HepG2 (cell line): ENCODE results near the gene POC1A. TPM values are rescaled to one million over a fixed set of nuclear protein-coding genes. Genes with fewer than 3 reads are reported as not detected.
"Not testable (repeated sequence)": the region's sequence is repeated elsewhere in the genome, so short reads cannot be mapped to it uniquely, and the experiment has no call there.

ENCODE experiments used
- ATAC-seq: fragments of 200-7000 bp; cut with Tn5 transposase; 3 replicates; pipeline ENCODE4 v1.9.1; 2020; ENCODE audit warnings: mild to moderate bottlenecking, moderate library complexity
- BruUV-seq: library from RNA; stranded (reverse); fragments of 400-500 nt; replicated peaks from 2 replicates; lab custom pipeline; 2021; lab: Mats Ljungman, UMichigan
- CTCF ChIA-PET: fragments of 300-600 bp; formaldehyde crosslinking; extraction: SDS; loops from one replicate; lab custom pipeline; 2021; ENCODE audit warnings: low total read pairs, inconsistent platforms, low intra/inter-chr PET ratio; lab: Yijun Ruan, JAX
- POLR2A ChIA-PET: fragments of 350-600 bp; sonication (Branson Sonifier 250); formaldehyde crosslinking; loops from one replicate; lab custom pipeline; 2020; ENCODE audit warnings: antibody characterized with exemption, inconsistent platforms; lab: Yijun Ruan, JAX
- DNase-seq: peaks from one replicate; pipeline ENCODE4 v3.0.0-alpha.2; 2015; ENCODE audit warnings: low spot score
- FAIRE-seq: peaks from 3 replicates; lab custom pipeline; 2011; peaks lifted over from hg19 to GRCh38; lab: Jason Lieb, UNC
- H2AFZ ChIP-seq: one replicate; pipeline ENCODE4 v1.6.1; 2011; ENCODE audit warnings: low read length, inconsistent platforms
- H3K27ac ChIP-seq: fragments of 300-600 bp; 3 replicates; pipeline ENCODE4 v1.8.0; 2011; ENCODE audit warnings: mixed run types, mild to moderate bottlenecking, mixed read lengths, low read length, inconsistent platforms; ENCODE audit not compliant: insufficient read depth; ENCODE audit errors: extremely low read length
- H3K27me3 ChIP-seq, 2 experiments: fragments of 200-600 bp in 1 of 2; 2 replicates in 1 of 2; 3 replicates in 1 of 2; pipeline versions ENCODE4 v1.6.0 to v1.8.0; 2011; ENCODE audit warnings: low read length in 2 of 2, mild to moderate bottlenecking in 2 of 2, moderate library complexity in 2 of 2, inconsistent platforms in 1 of 2; ENCODE audit not compliant: insufficient read depth in 2 of 2, control insufficient read depth in 1 of 2
- H3K36me3 ChIP-seq, 2 experiments: fragments of 200-600 bp in 1 of 2; replicated peaks in 1 of 2; 2 replicates in 1 of 2; 3 replicates in 1 of 2; pipeline versions ENCODE4 v1.5.1 to v1.8.0; 2011; ENCODE audit warnings: low read length in 2 of 2, inconsistent platforms in 1 of 2; ENCODE audit not compliant: insufficient read depth in 2 of 2, control insufficient read depth in 1 of 2
- H3K4me1 ChIP-seq: 2 replicates; pipeline ENCODE4 v1.5.1; 2012; ENCODE audit warnings: low read length, inconsistent platforms; ENCODE audit not compliant: insufficient read depth
- H3K4me2 ChIP-seq: 2 replicates; pipeline ENCODE4 v1.6.0; 2011; ENCODE audit warnings: low read depth, low read length, inconsistent platforms
- H3K4me3 ChIP-seq, 3 experiments: fragments of 200-600 bp in 1 of 3; sonication (generic), shearing (Covaris generic) in 1 of 3; replicated peaks in 1 of 3; 2 replicates each; pipeline ENCODE4 v1.5.1; 2011 to 2016; ENCODE audit warnings: low read length in 3 of 3, inconsistent platforms in 2 of 3, low read depth in 2 of 3, mild to moderate bottlenecking in 2 of 3, control low read depth in 1 of 3, mixed read lengths in 1 of 3; ENCODE audit not compliant: insufficient read depth in 1 of 3
- H3K79me2 ChIP-seq: one replicate; pipeline ENCODE4 v1.6.1; 2011; ENCODE audit warnings: low read length, inconsistent platforms; ENCODE audit not compliant: insufficient read depth
- H3K9ac ChIP-seq: 2 replicates; pipeline ENCODE4 v1.6.0; 2011; ENCODE audit warnings: mild to moderate bottlenecking, low read depth, low read length, inconsistent platforms; ENCODE audit not compliant: insufficient read depth
- H3K9me3 ChIP-seq: 2 replicates; pipeline ENCODE4 v1.5.1; 2012; ENCODE audit warnings: mild to moderate bottlenecking, low read length
- H4K20me1 ChIP-seq: 2 replicates; pipeline ENCODE4 v1.6.0; 2011; ENCODE audit warnings: inconsistent platforms, mild to moderate bottlenecking, low read length, moderate library complexity; ENCODE audit not compliant: insufficient read depth
- ATRX ChIP-seq: sonication (generic); formaldehyde crosslinking; IDR thresholded peaks from 2 replicates; pipeline ENCODE4 v1.4.0; 2020; ENCODE audit warnings: missing genetic modification reagents, borderline replicate concordance
- CTCF ChIP-seq: sonication (generic); formaldehyde crosslinking; IDR thresholded peaks from 2 replicates; pipeline ENCODE4 v1.5.0; 2020; ENCODE audit warnings: mild to moderate bottlenecking, missing genetic modification reagents, moderate library complexity
- ZC3H13 ChIP-seq: sonication (generic); formaldehyde crosslinking; IDR thresholded peaks from 2 replicates; pipeline ENCODE4 v1.8.1; 2023; ENCODE audit warnings: mild to moderate bottlenecking, missing genetic modification reagents, moderate library complexity
- ZNF121 ChIP-seq: sonication (generic); formaldehyde crosslinking; IDR thresholded peaks from 2 replicates; pipeline ENCODE4 v1.5.0; 2020; ENCODE audit warnings: mild to moderate bottlenecking, missing genetic modification reagents
- ZNF124 ChIP-seq: sonication (generic); formaldehyde crosslinking; IDR thresholded peaks from 2 replicates; pipeline ENCODE4 v1.4.0; 2020; ENCODE audit warnings: missing genetic modification reagents
- ZNF263 ChIP-seq: sonication (generic); formaldehyde crosslinking; IDR thresholded peaks from 2 replicates; pipeline ENCODE4 v1.4.0; 2020; ENCODE audit warnings: missing genetic modification reagents
- ZNF343 ChIP-seq: sonication (generic); formaldehyde crosslinking; IDR thresholded peaks from 2 replicates; pipeline ENCODE4 v1.4.0; 2020; ENCODE audit warnings: mild to moderate bottlenecking, missing genetic modification reagents
- WGBS: methylation state at CpG from one replicate; pipeline ENCODE4 v1.1.6; 2017; ENCODE audit warnings: low lambda C conversion rate; 5-methylcytosine and 5-hydroxymethylcytosine counted together
- in situ Hi-C: cut with HindIII; loops from 2 replicates; pipeline ENCODE4 v1.10.0; 2017; ENCODE audit warnings: low pct_unique_long_range_greater_than_20kb; ENCODE audit not compliant: extremely low pct_ligation_motif_present
- intact Hi-C: fragments of 100-400 bp; cut with micrococcal nuclease; formaldehyde crosslinking; loops from one replicate; pipeline ENCODE4 v1.10.0; 2022; ENCODE audit not compliant: unreplicated experiment
- polyA plus RNA-seq, 8 experiments: library from polyadenylated mRNA; depleted of rRNA in 3 of 8; stranded (reverse) in 7 of 8; unstranded in 1 of 8; fragments of >200 nt; fragmentation: Illumina TruSeq in 4 of 8; extraction: Trizol in 4 of 8; gene quantifications; 2 replicates each; pipeline versions ENCODE4 v1.2.1 to v1.2.3, GENCODE V29; 2011 to 2016; ENCODE audit warnings: low read depth in 4 of 8, missing spikeins in 1 of 8, mixed read lengths in 1 of 8; ENCODE audit not compliant: insufficient read depth in 1 of 8
- total RNA-seq, 5 experiments: library from RNA; depleted of rRNA; stranded (reverse); fragments of >200 nt; fragmentation: Illumina TruSeq; extraction: Trizol; gene quantifications; 2 replicates each; pipeline ENCODE4 v1.2.3, GENCODE V29; 2016; ENCODE audit warnings: low read depth in 1 of 5

POC1A gene
- total and polyA plus RNA-seq, 2 of the 13 experiments (the other 11 are each of a cell fraction or from before 2014, with no cell fraction given): 14.6 to 20.0 TPM

- TF ChIP-seq ZC3H13 (CRISPR knock-in tag) (0 out of 2 replicates have a peak, but pooled peaks have one; percentile 4), ZNF124 (CRISPR knock-in tag) (0 out of 2 replicates have a peak, but pooled peaks have one; percentile 46), ZNF343 (CRISPR knock-in tag) (0 out of 2 replicates have a peak, but pooled peaks have one; percentile 15), ATRX (CRISPR knock-in tag) (no peak), CTCF (peak; percentile 26; the same call in 1 of the 2 replicates)
These were observed 680 bp downstream of the POC1A start (continued) for GRCh38 chr3:52153389-52154096.

GRCh38 chr3:52151991-52152390 is 2.2 kb downstream of the POC1A start:
- H3K4me2 ChIP-seq, H2AFZ ChIP-seq, ATAC-seq, H3K79me2 ChIP-seq, H3K27ac ChIP-seq, DNase-seq, POLR2A ChIA-PET, in situ Hi-C loops, H3K9ac ChIP-seq, CTCF ChIA-PET, H4K20me1 ChIP-seq, H3K4me3 ChIP-seq, H3K9me3 ChIP-seq, intact Hi-C loops, BruUV-seq, H3K27me3 ChIP-seq, FAIRE-seq: not testable (repeated sequence)
- peaks cover 36% of the 10 kb centered on the region for H3K4me1 ChIP-seq
- H3K36me3 ChIP-seq: peaks cover 7 to 30% of the 10 kb centered on the region in 2 experiments
- 85% methylated on average over 4 of the region's 4 CpGs for WGBS
- peak; percentile 76 for TF ChIP-seq ZNF121 (CRISPR knock-in tag)
- peak; percentile 73 for TF ChIP-seq ZNF263 (CRISPR knock-in tag)
